Stomach (tissue), 4 donors: Measurements from ENCODE around the gene TCF21.

Experiments
- CTCF ChIP-seq, 7 experiments: fragments of 450-650 bp in 4 of 7; fragments of 200-600 bp in 3 of 7; sonication (generic) in 3 of 7; IDR thresholded peaks; one replicate each; pipeline ENCODE4 v1.5.1; 2016 to 2019; ENCODE audit warnings: antibody characterized with exemption in 7 of 7, control low read depth in 2 of 7, mild to moderate bottlenecking in 1 of 7
- POLR2A ChIP-seq, 4 donors: fragments of 450-650 bp; IDR thresholded peaks; one replicate each; pipeline ENCODE4 v1.6.1; 2016; ENCODE audit warnings: antibody characterized with exemption in 4 of 4, control low read depth in 2 of 4, mild to moderate bottlenecking in 1 of 4, moderate library complexity in 1 of 4
- POLR2AphosphoS5 ChIP-seq, 3 donors: sonication (generic); formaldehyde crosslinking; IDR thresholded peaks; one replicate each; pipeline ENCODE4 v1.6.1; 2016; ENCODE audit warnings: antibody characterized with exemption in 3 of 3

- TF ChIP-seq POLR2A (IDR thresholded peaks at IDR 0.05): no peak
- TF ChIP-seq CTCF (IDR thresholded peaks at IDR 0.05): no peak
- TF ChIP-seq POLR2AphosphoS5 (IDR thresholded peaks at IDR 0.05): no peak
Observed at GRCh38 chr6:133892813-133893691, 4.1 kb downstream of the TCF21 start.
